NCI-H524 treated with DMSO at 0.1 percent for 48 hours (cell line): ENCODE results near the gene DNAJC15.

Source experiments
- DNase-seq: peaks from one replicate; lab custom pipeline; 2025; lab: John Stamatoyannopoulos, UW

DNAJC15 gene

DNA sequence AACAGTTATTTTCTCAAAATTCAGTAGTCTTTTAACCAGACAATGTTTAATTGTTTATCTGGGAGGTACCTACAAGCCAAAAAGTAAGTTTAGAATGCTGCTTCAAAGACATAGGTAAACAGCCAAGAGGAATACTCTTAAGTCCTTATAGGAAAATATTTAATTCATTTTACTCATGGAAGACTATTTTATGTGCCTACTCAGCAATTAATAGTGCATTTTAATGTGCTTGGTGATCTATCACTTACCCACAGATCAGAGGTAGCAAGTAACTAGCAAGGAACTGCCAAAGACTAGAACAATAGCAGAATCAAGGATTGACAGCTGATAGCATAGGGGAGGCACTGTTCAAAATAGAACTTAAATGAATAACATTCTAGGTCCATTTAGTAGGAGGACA lies 60.4 kb downstream of the DNAJC15 start:
- DNase-seq = no peak

DNA sequence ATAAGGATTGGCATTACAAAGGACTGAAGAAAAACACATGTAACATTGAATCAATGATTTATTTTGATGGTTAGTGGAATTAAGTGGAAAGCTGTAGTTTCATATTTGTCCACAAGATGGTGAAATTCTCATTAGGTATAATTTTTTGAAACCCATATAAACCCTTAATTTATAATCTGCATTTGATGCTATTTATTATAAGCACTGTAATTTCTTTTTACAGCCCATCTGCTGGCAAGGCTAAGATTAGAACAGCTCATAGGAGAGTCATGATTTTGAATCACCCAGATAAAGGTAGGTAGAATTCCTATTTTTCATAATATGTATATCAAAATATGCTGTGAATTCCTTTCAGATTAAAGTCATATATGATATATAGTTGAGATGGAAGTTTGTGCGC lies 62.2 kb downstream of the DNAJC15 start:
- DNase-seq = peak; percentile 50

DNA sequence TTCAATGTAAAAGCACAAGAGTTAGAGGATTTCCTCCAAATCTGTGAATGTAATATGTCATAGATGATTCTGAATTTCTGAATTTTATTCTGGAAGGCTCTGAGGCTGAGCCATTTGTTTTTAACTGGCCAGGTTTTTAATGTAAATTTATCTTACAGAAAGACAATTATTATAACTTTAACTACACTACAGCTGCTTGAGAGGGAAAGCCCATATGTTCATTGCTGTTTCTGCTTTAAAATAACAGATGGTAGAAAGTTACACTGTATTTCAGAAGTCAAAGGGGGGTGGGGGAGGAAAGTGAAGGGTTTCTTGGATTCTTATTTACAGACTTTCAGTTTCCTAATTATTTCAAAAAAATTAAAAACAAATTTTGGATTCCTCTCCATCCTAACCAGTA lies 62.8 kb downstream of the DNAJC15 start:
- peak; percentile 55 for DNase-seq

DNA sequence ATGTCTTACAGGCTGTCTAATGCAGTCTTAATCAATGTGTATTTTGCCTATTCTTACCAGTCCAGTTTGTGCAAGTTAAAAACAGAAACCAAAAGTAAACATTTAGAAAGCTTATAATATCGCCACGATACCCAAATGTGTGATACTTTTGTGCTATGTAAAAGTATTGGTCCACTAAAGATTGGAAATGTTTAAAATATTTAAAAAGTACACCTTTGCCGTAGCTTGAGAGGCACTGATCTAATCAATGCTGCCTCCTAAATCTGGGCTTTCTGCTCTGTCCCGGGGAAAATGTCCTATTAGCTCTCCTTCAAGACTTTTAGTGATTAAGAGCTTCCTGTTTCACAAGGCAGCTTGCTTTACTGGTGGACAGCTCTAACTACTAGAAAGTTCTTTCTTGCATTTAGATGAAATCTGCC lies 64.7 kb downstream of the DNAJC15 start:
- no peak for DNase-seq

DNA sequence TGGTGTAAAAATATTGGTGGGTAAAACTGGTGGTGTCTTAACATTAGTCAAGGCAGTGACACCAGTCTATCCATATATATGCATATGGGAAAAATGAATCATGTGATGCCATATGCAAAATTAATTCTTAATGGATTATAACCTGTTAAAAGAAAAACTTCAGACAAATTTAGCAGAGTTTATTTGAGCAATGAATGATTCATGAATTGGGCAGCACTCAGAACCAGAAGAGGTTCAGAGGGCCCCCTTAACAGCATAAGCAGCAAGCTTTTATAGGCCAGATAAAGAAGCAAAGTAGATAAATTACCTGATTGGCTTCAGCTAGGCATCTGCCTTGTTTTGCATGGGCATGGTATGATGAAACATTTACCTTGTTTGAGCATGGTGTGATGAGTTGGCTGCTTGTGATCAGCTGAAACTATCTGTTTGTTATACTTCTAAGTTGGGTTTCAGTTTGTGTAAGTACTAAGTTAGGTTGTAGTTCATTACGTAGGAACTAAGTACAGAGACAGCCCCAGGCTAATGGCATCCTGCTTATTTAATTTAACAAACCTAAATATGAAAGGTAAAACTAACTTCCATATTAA lies 66.6 kb downstream of the DNAJC15 start:
- no peak for DNase-seq

DNA sequence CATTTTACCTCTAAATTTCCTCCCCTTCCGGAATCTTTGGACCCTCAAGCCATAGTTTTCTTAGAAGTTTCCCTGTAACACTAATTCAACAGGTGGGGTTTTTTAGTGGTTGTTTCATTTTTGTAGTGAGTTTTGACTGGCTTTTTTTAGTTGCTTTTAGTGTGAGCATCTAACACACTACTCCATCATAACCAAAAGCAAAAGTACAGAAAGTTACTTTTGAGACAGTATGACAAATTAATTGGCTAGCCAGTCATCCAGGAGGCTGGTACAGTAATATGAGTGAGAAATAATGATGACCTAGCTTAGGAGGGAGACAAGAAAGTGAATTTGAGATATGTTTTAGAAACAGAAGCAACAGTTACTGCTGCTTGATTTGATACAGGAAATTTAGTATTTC lies 71.5 kb downstream of the DNAJC15 start:
- no peak for DNase-seq

DNA sequence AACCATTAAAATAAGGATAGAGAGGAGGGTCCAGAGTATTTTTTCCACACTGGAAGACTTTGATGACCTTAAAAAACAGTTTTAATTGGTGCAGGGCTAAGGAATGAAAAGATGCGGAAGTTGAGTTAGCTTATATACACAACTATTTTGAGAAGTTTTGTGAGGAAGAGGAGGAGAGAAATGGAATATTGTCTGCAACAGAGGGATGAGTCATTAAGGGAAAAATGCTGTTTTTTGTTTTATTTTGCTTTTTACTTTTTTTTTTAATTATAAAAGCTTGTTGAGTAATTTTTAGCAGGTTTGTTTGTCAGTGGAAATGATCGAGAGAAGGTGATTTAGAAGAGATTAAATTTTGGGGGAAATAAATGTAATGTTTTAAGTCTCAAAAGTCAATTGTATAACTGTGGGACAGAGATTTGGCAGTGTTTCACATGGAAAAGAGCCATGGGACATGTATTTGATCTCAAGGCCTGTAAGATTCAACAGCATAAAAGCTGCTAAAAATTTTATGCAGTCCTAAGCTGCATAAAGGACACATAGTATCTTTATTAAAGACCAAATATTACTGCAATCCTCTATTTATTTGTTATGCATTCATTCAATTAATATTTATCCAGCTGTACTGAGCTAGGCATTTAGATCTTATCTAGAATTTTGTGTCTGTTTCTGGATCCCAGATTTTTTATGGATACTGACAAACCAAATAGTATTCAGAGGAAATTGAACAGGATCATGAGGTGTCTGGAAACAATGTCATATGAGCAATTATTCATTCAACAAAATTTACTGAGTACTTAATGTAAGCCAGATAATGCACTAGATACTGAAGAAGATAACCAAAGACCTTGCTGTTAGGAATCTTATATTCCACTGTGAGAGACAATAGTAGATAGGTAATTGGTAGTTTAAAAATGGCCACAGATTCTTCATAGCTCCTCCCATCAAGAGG lies 72.7 kb downstream of the DNAJC15 start:
- DNase-seq = no peak

DNA sequence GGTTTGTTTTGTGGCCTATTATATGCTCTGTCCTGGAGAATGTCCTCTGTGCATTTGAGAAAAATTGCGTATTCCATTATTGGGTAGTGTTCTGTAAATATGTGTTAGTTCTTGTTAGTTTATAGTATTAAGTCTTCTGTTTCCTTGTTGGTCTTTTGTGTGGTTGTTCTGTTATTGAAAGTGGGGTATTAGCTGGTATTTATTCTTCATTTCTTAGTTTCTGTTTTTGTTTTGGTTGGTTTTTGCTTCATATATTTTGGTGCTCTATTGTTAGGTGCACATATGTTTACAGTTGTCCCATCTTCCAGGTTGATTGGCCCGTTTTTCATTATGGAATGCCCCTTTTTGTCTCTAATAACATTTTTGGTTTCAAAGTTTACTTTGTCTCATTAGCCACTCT lies 77.3 kb downstream of the DNAJC15 start:
- no peak for DNase-seq

DNA sequence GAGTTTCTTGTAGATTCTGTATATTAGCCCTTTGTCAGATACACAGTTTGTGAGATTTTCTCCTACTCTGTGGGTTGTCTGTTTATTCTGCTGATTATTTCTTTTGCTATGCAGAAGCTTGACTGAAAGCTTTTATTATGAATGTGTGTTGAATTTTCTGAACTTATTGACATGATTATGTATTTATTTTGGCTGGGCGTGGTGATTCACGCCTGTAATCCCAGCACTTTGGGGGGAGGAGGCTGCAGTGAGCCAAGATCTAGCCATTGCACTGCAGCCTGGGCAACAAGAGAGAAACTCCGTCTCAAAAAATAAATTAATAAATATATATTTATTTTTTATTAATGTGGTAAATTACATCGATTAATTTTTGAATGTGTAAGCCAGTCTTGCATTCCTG lies 78.9 kb downstream of the DNAJC15 start:
- no peak for DNase-seq

DNA sequence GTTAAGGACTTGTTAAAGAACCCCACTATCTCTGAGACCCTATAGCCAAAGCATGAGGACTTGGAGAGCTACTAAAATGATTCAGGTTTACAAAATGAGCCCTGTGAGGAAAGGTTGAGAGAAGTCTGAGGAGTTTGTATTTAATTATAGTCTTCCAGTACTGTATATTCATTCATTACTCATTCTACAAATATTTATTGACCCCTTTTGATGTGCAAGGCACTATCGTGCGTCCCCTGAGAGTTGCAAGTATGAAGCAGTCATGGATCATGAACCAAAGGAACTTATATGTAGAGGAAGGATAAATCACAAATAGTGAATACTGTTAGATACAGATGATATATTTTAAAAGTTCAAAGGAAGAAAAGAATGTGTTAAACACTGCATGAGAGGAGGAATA lies 84.4 kb downstream of the DNAJC15 start:
- DNase-seq = no peak

DNA sequence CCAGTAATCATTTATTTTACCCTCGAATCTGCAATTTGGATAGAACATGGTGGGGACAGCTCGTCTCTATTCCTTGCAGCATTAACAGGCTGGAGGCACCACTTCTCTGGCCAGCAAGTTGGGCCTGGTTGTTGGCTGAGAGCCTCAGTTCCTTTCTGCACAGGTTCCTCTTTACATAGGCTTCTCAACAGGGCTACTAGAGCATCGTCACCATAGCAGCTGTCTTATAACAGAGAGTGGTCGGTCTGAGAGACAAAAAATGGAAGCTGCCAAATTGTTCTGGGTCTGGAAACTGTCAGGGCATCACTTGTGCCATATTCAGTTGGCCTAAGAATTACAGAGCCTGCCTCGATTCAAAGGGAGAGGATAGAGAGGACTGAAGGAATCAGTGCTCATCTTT lies 86.7 kb downstream of the DNAJC15 start:
- DNase-seq = no peak

DNA sequence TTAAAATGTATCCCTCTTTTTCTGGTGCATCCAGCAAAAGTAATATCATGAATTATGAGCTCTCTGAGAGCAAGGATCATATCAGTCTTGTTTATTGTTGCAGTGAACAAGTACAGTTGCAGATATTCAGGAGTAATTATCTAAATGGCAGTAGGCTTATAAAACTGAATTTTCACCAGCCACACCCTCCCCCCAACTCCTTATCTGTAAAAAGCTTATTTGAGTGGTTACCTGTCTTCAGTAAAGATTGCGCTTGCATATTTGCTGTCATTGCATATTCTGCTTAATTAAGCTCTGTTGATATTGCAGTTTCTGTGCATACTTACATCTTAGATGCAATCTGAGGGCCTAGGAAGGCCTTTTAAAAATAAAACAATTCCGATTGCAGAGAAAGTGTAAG lies 87.3 kb downstream of the DNAJC15 start:
- no peak for DNase-seq

DNA sequence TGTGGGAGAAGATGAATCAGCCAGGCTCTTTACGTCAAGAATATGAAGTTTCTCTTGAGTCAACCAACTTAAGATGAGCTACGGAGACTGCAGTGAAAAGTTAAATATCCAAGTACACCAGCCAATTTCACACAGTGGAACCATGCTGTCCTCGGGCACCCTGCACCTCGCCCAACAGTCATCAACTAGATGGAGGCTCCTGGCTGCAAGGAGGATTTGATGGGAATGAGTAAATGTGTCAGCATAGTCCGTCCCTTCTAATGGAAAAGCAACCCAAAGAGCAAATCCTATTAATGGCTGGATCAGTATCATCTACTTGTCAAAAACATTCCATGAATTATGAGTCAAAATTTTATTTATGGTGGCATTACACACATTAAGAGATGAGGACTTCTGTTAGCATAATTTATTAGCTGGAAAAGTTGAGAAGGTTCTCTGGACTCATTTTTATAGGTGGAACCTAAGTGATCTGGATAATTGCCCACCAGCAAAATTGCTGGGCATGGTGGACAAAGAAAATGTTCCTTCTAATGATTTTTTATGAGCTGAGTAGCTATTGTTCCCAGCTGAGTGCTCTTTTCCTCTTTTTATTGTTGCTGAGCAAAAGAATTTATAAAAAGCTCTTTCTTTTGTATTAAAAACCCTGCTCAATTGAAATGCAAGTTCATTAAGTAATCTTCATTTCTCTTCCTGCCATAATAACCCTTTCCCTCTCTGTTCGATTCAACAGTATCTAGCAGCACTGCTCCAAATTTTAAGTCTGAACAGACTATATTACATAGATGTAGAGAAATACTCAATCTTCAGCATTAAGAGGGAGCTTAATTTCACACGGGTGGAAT lies 88.4 kb downstream of the DNAJC15 start:
- DNase-seq = no peak

DNA sequence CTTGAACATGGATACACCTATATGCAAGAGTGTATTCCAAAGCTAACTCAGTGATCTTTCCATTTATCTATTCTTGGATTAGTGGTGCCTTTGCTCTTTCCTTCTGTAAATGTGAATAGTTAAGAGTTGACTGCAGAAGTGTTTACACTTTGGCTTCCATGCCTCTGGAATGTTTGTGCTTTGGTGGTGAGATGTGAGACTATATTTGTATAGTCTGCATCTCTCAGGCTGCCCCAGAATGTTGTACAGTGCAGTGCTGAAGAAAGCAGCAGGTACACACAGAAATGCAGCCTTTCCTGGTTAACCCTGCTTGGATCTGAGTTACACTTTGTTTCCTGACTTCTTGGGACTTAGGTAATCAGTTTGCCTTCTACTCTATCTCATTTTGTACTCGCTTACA lies 90.2 kb downstream of the DNAJC15 start:
- no peak for DNase-seq

DNA sequence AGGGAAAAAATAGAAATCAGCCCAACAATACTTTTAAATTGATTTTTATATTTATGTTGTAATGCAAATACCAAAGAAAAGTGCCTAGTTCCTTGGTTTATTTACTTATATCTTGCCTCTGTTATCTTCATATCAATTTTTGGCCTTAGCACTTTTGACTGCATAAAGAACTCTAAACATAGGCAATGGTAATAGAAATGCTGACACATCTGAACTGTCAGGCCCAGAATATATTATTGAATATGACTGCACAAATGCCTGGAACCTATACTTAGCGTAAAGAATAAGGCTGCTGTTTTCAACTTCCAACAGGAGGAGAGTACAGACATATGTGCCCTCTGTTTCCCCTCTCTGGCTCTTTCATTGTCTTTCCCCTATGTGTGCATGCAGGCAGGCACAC lies 91.1 kb downstream of the DNAJC15 start:
- DNase-seq = no peak

DNA sequence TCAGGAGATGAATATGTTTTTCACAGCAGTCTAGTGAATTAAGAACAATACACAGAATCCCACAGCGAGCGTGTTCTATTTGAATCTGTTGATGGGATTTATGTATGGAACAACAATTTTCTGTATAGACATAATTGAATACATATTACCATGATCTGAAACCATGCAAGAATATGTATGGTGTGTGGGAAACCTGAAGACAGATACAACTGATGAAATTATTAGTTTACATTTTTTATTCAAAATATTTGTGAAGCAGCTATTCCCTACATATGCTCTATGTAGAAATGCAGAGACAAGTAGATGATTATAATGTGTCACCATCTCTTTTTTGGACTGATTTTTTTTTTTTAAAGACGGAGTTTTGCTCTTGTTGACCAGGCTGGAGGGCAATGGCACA lies 91.8 kb downstream of the DNAJC15 start:
- DNase-seq = no peak

DNA sequence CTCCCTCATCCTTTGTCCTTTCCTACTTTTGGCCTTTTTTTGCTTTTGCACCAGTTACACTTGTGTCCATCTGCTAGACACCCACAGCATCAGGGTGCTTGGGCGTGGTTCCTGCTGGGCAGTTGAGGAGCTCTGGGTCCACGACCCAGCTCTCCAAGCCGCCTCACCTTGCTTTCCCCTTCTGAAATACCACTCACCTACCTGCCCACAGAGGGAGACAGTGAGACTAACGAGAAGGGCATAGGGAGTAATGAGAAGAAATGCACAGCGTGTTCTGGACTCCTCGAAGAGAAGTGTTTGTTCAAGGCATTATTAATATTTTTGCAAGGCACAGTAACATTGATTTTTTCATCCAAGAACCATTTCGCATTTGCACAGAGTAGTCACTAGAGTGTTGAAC lies 92.9 kb downstream of the DNAJC15 start:
- no peak for DNase-seq

DNA sequence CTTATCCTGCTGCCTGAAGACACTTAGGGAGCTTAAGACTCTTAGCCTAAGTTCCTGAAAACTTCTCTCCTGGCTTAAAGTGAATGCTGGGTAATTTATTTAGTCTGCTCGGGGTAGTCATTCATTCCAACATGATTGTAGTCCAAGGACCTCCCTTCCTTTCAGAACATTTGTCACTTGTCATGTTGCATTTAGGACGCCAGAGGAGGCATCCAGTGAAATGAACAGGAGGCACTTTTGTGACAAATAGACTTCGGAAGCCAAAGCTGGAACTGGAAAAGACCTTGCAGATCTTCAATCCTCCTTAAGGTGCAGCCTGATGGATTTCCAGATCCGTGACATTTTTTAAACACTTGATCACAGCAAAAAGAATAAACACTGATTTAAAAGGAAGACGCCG lies 95.1 kb downstream of the DNAJC15 start:
- DNase-seq = no peak

DNA sequence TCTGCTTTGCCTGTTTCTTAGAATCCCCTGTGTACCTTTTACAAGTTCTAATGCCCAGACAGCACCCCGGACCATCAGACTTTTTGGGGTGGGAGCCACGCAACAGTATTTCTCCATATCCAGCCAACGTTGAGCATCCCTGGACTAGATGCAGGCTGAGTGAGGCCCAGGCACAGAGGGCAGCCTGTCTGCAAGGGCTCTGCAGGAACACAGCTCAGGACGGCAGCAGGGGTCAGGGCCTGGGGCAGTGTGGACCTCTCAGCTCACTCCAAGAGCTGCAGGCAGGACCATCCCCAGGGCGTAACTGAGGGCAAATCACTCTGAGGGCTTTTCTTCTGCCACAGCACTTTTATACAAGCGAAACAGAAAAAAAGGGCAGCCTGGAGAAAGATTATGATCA lies 95.8 kb downstream of the DNAJC15 start:
- DNase-seq = no peak

DNA sequence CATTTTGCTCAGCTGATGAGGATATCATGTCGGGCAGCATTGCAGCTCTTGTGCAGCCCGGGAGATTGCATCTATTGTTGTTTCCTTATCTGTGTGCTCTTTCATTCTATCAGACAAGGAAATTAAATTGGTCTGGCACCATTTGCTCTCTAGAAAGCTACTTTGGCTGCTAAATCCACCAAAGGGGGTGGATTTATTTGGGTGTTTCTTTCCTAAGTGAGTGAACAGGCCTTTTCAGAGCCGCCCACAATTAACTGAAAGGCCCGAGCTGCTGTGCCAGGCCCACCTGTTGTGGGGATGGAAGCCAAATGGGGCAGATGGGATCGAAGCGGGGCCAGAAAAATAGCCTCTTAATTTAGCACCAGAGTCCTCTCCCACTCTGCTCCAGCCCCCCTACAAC lies 99.4 kb downstream of the DNAJC15 start:
- DNase-seq = peak; percentile 12

DNA sequence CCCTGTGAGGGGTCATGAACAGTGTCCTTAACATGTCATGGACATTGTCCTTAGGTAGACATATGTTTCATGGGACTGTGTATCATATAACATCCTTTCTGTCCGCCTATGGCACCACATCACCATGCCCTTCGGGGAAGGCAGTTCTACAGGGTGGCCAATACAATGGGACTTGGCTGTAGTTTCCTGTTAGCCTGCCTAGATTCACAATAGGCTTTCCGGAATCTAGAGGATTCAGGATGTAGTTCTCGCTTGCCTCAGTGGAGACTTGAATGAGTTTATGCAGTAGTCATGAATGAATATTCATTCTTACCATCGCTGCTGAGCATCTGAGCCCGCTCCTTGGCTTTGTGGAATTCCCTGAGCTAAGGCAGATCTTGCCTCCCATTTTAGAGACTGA lies 100.5 kb downstream of the DNAJC15 start:
- no peak for DNase-seq

DNA sequence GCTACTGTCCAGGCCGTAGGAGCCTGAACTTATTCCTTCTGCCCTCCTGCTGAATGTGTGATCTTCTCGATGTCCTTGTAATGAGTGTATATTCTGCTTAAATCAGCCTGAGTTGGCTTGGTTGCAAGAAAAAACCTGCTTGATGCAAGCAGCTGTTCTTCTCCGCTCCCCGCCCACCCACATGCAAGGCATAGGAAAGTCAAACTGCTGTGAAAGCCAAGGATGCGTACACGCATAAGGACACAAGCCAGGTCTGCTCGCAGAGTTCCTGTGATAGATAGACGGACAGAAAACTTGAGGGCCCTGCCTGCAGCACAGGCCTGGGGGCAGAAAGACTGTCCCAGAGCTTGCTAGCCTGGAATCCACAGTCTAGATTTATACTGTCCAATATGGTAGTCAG lies 101.1 kb downstream of the DNAJC15 start:
- DNase-seq = no peak

DNA sequence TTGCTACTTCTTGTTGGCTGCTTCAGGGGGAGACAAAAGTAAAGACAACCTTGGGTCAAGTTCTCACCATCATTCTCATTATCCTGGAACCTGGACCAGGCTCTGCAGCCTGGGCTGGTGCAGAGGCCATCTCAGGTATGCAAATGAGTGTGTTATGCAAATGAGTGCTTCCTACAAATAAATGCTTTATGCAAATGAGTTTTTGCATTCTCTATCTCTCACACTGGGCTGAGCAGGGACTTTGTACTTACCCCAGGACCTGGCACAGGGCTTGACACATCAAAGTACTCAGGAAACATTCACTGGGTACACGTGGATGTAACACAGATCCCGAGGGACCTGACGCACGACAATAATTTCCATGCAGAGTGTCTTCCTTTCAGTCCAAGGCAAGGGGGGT lies 103.0 kb downstream of the DNAJC15 start:
- no peak for DNase-seq
